Right ventricle myocardium inferior (tissue), 1 donor: Measurements from ENCODE around the gene OCSTAMP. TPM values are rescaled to one million over a fixed set of nuclear protein-coding genes. Genes with fewer than 3 reads are reported as not detected.

ENCODE experiments used
- ATAC-seq: fragments of 200-7000 bp; cut with Tn5 transposase; one replicate; pipeline ENCODE4 v1.9.1; 2020; ENCODE audit warnings: mild to moderate bottlenecking, moderate library complexity
- DNase-seq: peaks from one replicate; pipeline ENCODE4 v3.0.0; 2021; ENCODE audit errors: missing footprints
- intact Hi-C: fragments of 100-400 bp; cut with DNase I; formaldehyde crosslinking; loops from one replicate; pipeline ENCODE4 v1.11.0; 2022
- total RNA-seq: library from RNA; stranded (reverse); fragmentation: NEBNext Ultra II Directional; extraction: Animal tissue kit (Norgen Biotek cat#: 25700); gene quantifications from one replicate; pipeline ENCODE4 v1.2.1, GENCODE V29; 2021
- donor health status: DM: no; HTN: yes; CAD: no; lungs with severe emphysema.

OCSTAMP gene
- total RNA-seq, 1 donor from 2014 or later, result not detected

GRCh38 chr20:46541229-46541935 is 9.1 kb downstream of the OCSTAMP start:
- intact Hi-C loops, result no loop called here
- no peak for ATAC-seq
- no peak for DNase-seq

- ATAC-seq, result no peak
- intact Hi-C loops, result no loop called here
- DNase-seq, result no peak
These were observed 11.3 kb downstream of the OCSTAMP start for GRCh38 chr20:46539113-46539512.

GRCh38 chr20:46530640-46531039 is 19.8 kb downstream of the OCSTAMP start:
- intact Hi-C loops, result no loop called here
- DNase-seq, result no peak
- ATAC-seq, result no peak

GRCh38 chr20:46523696-46524328 is 26.6 kb downstream of the OCSTAMP start:
- DNase-seq (no peak), ATAC-seq (no peak)
- intact Hi-C loops, result no loop called here

GRCh38 chr20:46523108-46523507 is 27.3 kb downstream of the OCSTAMP start:
- intact Hi-C loops, result no loop called here
- ATAC-seq (no peak), DNase-seq (no peak)

GRCh38 chr20:46520976-46521579 is 29.4 kb downstream of the OCSTAMP start:
- no peak for DNase-seq
- intact Hi-C loops, result no loop called here
- peak; percentile 44 for ATAC-seq

- intact Hi-C loops, result no loop called here
- ATAC-seq (no peak), DNase-seq (no peak)
These were observed 29.9 kb downstream of the OCSTAMP start for GRCh38 chr20:46520540-46520939.

GRCh38 chr20:46519471-46520068 is 30.9 kb downstream of the OCSTAMP start:
- DNase-seq, result no peak
- intact Hi-C loops, result no loop called here
- no peak for ATAC-seq

GRCh38 chr20:46512943-46513844 is 37.3 kb downstream of the OCSTAMP start, which contains the start of gene ZNF334:
Gene ZNF334, minus strand, starts transcription at chr20:46513559. Its CDS starts 1,457 bp downstream, at chr20:46512102.
- intact Hi-C loops, result loop anchor here (5.0 kb wide), 1 partner anchor 174 kb away; the partner anchor contains the start of gene TP53RK
- ATAC-seq (peak; percentile 96), DNase-seq (peak; percentile 82)

GRCh38 chr20:46509523-46509922 is 40.9 kb downstream of the OCSTAMP start:
- ATAC-seq (no peak), DNase-seq (no peak)
- intact Hi-C loops, result no loop called here

- ATAC-seq, result no peak
- intact Hi-C loops, result no loop called here
- DNase-seq, result no peak
These were observed 42.6 kb downstream of the OCSTAMP start for GRCh38 chr20:46507760-46508407.

- ATAC-seq, result no peak
- intact Hi-C loops, result no loop called here
- DNase-seq, result no peak
These were observed 44.9 kb downstream of the OCSTAMP start for GRCh38 chr20:46505506-46505905.

GRCh38 chr20:46501961-46502360 is 48.5 kb downstream of the OCSTAMP start:
- ATAC-seq, result no peak
- intact Hi-C loops, result no loop called here
- no peak for DNase-seq

- intact Hi-C loops, result no loop called here
- ATAC-seq (no peak), DNase-seq (no peak)
These were observed 49.0 kb downstream of the OCSTAMP start for GRCh38 chr20:46501337-46501942.

GRCh38 chr20:46494077-46494476 is 56.4 kb downstream of the OCSTAMP start:
- ATAC-seq, result no peak
- no peak for DNase-seq
- intact Hi-C loops, result no loop called here

- DNase-seq (no peak), ATAC-seq (no peak)
- intact Hi-C loops, result no loop called here
These were observed 59.1 kb downstream of the OCSTAMP start for GRCh38 chr20:46491354-46491753.
